ENCODE results near the gene SERINC5.

GRCh38 chr5:80191991-80192398, 63.9 kb downstream of the SERINC5 start:
- TF ChIP-seq CTCF (IDR thresholded peaks at IDR 0.05) (no peak), YY1 (IDR thresholded peaks at IDR 0.05; ENCODE audit: low read depth) (no peak), TAF1 (IDR thresholded peaks at IDR 0.05; ENCODE audit: borderline replicate concordance, low read depth, low read length) (no peak), EZH2phosphoT487 (IDR thresholded peaks at IDR 0.05; ENCODE audit: borderline replicate concordance, low read depth) (no peak), JUND (IDR thresholded peaks at IDR 0.05) (no peak), CHD2 (IDR thresholded peaks at IDR 0.05; ENCODE audit: low read length, partially characterized antibody) (no peak), FOXM1 (IDR thresholded peaks at IDR 0.05; ENCODE audit: low read depth) (no peak), REST (IDR thresholded peaks at IDR 0.05; ENCODE audit: low read depth, low read length) (no peak)
- TF ChIP-seq, protein P1, sequence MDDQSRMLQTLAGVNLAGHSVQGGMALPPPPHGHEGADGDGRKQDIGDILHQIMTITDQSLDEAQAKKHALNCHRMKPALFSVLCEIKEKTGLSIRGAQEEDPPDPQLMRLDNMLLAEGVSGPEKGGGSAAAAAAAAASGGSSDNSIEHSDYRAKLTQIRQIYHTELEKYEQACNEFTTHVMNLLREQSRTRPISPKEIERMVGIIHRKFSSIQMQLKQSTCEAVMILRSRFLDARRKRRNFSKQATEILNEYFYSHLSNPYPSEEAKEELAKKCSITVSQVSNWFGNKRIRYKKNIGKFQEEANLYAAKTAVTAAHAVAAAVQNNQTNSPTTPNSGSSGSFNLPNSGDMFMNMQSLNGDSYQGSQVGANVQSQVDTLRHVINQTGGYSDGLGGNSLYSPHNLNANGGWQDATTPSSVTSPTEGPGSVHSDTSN (IDR thresholded peaks at IDR 0.05), result no peak
